Testis (tissue), 3 donors: ENCODE results near the gene PTPN11. TPM values are rescaled to one million over a fixed set of nuclear protein-coding genes. Genes with fewer than 3 reads are reported as not detected.

Source experiments
- DNase-seq: peaks from one replicate; pipeline ENCODE4 v3.0.0-alpha.2; 2019
- H3K27ac ChIP-seq, 2 donors: fragments of 200-600 bp; sonication (generic); one replicate each; pipeline ENCODE4 v1.5.1; 2019
- H3K27me3 ChIP-seq: fragments of 200-600 bp; sonication (generic); one replicate; pipeline ENCODE4 v1.5.1; 2019
- H3K36me3 ChIP-seq: fragments of 200-600 bp; sonication (generic); one replicate; pipeline ENCODE4 v1.5.1; 2017; ENCODE audit warnings: low read depth; ENCODE audit errors: missing control alignments
- H3K4me1 ChIP-seq: fragments of 200-600 bp; sonication (generic); one replicate; pipeline ENCODE4 v1.5.1; 2019
- H3K4me3 ChIP-seq, 2 donors: fragments of 200-600 bp; sonication (generic); one replicate each; pipeline ENCODE4 v1.5.1; 2017 to 2019
- H3K9me3 ChIP-seq: fragments of 200-600 bp; sonication (generic); one replicate; pipeline ENCODE4 v1.5.1; 2017
- POLR2A ChIP-seq: fragments of 450-650 bp; IDR thresholded peaks from one replicate; pipeline ENCODE4 v1.6.1; 2017; ENCODE audit warnings: antibody characterized with exemption, mild to moderate bottlenecking, moderate library complexity
- WGBS, 2 donors: methylation state at CpG; one replicate each; pipeline ENCODE4 v1.1.5; 2018; 5-methylcytosine and 5-hydroxymethylcytosine counted together
- intact Hi-C: fragments of 100-400 bp; cut with DNase I; formaldehyde crosslinking; loops from one replicate; pipeline ENCODE4 v1.15.1; 2023; ENCODE audit warnings: low total_unique reads
- polyA plus RNA-seq: library from polyadenylated mRNA; stranded (reverse); fragments of 350-450 nt; fragmentation: Illumina TruSeq; extraction: RNeasy Lipid Tissue Mini Kit (QIAGEN cat#74804); gene quantifications from one replicate; pipeline ENCODE4 v1.2.3, GENCODE V29; 2014; ENCODE audit warnings: low read depth, low replicate concordance; ENCODE audit not compliant: insufficient read depth
- total RNA-seq, 2 donors: library from RNA; depleted of rRNA; stranded (reverse); fragments of >200 nt; gene quantifications; one replicate each; pipeline ENCODE4 v1.2.3, GENCODE V29; 2016
- TF ChIP-seq, protein P1 (sequence below), 3 experiments: fragments of 450-650 bp in 2 of 3; fragments of 200-600 bp in 1 of 3; sonication (generic) in 1 of 3; IDR thresholded peaks; one replicate each; pipeline ENCODE4 v1.5.1; 2016 to 2019; ENCODE audit warnings: antibody characterized with exemption in 3 of 3, mild to moderate bottlenecking in 2 of 3, moderate library complexity in 1 of 3

Gene PTPN11
- total and polyA plus RNA-seq, 3 donors from 2014 or later = 32.0 to 53.0 (median 49.4) TPM

DNA sequence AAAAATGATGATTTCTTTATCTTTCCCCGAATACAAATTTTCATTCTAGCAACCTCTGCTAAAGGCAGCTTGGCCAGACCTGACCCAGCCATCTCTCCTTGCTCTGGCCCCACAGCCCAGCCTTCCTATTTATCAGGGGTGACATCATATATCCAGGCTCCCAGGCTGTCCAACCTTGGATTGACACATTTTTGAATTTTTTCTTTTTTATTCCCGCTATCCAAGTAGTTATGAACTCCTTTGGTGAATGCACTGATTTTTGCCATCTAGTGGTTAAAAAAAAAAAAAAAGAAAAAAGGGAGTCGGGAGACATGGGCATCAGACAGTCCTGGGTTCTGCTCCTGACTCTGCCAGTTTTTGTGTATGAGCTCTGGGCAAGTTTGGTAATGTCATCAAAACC is 120.5 kb downstream of the PTPN11 start:
- WGBS, 2 donors = 60 to 64% methylated on average over 3 of the region's 3 CpGs
- no peaks in the 10 kb centered on the region for H3K27me3 ChIP-seq
- H3K4me1 ChIP-seq = no peaks in the 10 kb centered on the region
- DNase-seq = no peak
- TF ChIP-seq, protein P1, sequence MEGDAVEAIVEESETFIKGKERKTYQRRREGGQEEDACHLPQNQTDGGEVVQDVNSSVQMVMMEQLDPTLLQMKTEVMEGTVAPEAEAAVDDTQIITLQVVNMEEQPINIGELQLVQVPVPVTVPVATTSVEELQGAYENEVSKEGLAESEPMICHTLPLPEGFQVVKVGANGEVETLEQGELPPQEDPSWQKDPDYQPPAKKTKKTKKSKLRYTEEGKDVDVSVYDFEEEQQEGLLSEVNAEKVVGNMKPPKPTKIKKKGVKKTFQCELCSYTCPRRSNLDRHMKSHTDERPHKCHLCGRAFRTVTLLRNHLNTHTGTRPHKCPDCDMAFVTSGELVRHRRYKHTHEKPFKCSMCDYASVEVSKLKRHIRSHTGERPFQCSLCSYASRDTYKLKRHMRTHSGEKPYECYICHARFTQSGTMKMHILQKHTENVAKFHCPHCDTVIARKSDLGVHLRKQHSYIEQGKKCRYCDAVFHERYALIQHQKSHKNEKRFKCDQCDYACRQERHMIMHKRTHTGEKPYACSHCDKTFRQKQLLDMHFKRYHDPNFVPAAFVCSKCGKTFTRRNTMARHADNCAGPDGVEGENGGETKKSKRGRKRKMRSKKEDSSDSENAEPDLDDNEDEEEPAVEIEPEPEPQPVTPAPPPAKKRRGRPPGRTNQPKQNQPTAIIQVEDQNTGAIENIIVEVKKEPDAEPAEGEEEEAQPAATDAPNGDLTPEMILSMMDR (IDR thresholded peaks at IDR 0.05) = no peak
- TF ChIP-seq POLR2A = no peak
- no peak overlapping the region for H3K27ac ChIP-seq
- no peaks in the 10 kb centered on the region for H3K36me3 ChIP-seq
- no peak overlapping the region for H3K4me3 ChIP-seq
- intact Hi-C loops = no loop called here
- no peaks in the 10 kb centered on the region for H3K9me3 ChIP-seq

DNA sequence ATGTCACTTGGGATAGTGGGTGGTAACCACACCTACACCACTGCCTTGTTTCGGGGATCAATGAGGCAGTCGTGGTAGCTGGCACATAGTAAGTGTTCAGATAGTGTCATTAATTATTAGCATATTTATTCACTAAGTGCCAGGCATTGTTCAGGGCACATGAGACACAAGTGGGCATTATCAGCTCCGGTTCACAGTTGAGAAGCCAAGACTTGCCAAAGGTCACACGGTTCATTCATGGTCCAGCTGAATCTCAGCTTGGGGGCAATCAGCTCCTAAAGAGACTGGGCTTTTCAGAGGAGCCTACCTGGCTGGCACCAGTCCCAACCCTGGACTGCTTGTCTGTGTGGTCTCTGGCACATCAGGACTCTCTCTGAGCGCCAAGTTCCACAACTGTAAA is 121.3 kb downstream of the PTPN11 start:
- Histone ChIP-seq H3K9me3 (no peaks in the 10 kb centered on the region), H3K36me3 (no peaks in the 10 kb centered on the region), H3K27ac (no peak overlapping the region), H3K4me1 (no peaks in the 10 kb centered on the region), H3K4me3 (no peak overlapping the region), H3K27me3 (no peaks in the 10 kb centered on the region)
- 64 to 85% methylated on average over 3 to 5 of the region's 5 CpGs for WGBS, 2 donors
- no peak for DNase-seq
- intact Hi-C loops = no loop called here
- TF ChIP-seq, protein P1 (IDR thresholded peaks at IDR 0.05) = no peak
- TF ChIP-seq POLR2A = no peak

DNA sequence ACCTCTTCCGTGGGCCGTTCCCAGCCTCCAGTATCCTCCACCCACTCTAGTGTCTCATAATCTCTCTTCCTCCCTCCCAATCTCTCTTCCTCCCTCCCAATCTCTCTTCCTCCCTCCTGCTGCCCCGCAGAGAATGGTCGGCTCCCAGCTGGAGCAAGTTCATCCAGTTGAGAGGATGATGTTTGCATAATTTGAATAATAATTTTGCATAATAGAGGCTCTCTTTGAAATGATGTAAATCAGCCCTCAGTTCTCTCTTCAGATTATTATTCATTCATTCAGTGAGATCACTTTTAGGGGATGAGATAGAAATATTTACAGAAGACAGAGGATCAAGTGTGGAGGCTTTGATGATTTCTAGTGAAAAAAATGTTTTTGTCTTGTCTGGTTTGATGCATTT is 125.0 kb downstream of the PTPN11 start:
- intact Hi-C loops = no loop called here
- Histone ChIP-seq H3K27me3 (no peaks in the 10 kb centered on the region), H3K4me1 (no peaks in the 10 kb centered on the region), H3K36me3 (no peaks in the 10 kb centered on the region), H3K27ac (no peak overlapping the region), H3K4me3 (no peak overlapping the region), H3K9me3 (no peaks in the 10 kb centered on the region)
- WGBS, 2 donors = 47 to 58% methylated on average over 4 of the region's 4 CpGs
- TF ChIP-seq POLR2A = no peak
- TF ChIP-seq, protein P1 (IDR thresholded peaks at IDR 0.05) = no peak
- no peak for DNase-seq

DNA sequence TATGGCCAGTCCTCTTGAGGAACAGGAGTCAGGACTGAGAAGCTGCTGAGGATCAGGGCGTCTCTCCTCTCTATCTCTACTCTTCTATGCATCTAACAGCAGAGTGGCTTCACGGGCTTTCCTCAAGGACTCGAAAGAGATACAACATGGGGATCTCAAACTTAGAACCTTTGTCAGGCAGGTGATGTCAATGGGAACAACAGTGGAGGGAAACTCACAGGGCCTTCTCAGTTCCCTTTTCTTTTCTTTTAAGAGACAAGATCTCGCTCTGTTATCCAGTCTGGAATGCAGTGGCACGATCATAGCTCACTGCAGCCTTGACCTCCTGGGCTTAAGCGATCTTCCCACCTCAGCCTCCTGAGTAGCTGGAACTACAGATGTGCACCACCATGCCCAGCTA is 127.6 kb downstream of the PTPN11 start:
- no peaks in the 10 kb centered on the region for H3K27me3 ChIP-seq
- 73 to 74% methylated on average over 6 of the region's 6 CpGs for WGBS, 2 donors
- no peak overlapping the region for H3K27ac ChIP-seq
- H3K4me3 ChIP-seq = no peak overlapping the region
- H3K36me3 ChIP-seq = no peaks in the 10 kb centered on the region
- no peaks in the 10 kb centered on the region for H3K9me3 ChIP-seq
- intact Hi-C loops = no loop called here
- H3K4me1 ChIP-seq = no peaks in the 10 kb centered on the region
- TF ChIP-seq POLR2A = no peak
- TF ChIP-seq, protein P1 (IDR thresholded peaks at IDR 0.05) = no peak
- DNase-seq = no peak

DNA sequence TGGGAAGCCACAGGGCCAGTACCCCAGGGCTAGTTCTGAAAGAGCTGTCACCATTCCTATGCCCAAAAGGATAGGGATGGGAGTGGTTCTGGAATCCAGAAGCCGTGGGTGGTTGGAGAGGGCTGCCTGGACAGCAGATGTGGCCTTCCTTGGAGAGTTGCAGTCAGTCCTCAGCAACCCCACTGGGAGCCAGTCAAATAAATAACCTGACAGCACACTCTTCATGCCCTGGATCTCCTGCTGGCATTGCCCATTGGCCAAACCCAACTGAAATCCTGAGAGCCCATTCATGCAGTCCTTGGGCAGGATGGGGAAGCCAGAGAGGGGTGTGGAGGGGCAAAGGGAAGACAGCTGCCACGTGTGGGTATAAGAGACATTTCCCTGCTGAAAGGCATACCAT is 128.2 kb downstream of the PTPN11 start:
- intact Hi-C loops = no loop called here
- Histone ChIP-seq H3K9me3 (no peaks in the 10 kb centered on the region), H3K27ac (no peak overlapping the region), H3K27me3 (no peaks in the 10 kb centered on the region), H3K36me3 (no peaks in the 10 kb centered on the region), H3K4me3 (no peak overlapping the region), H3K4me1 (no peaks in the 10 kb centered on the region)
- no peak for DNase-seq
- TF ChIP-seq, protein P1 (IDR thresholded peaks at IDR 0.05) = no peak
- no peak for TF ChIP-seq POLR2A
- WGBS, 2 donors = 62 to 67% methylated on average over 1 to 2 of the region's 2 CpGs
